HG02938 (cell line): ENCODE data around the gene ZNF22.
A peak's percentile ranks its signal among the peaks of the same experiment; 100 is the strongest.
"Not testable (repeated sequence)": the region's sequence is repeated elsewhere in the genome, so short reads cannot be mapped to it uniquely, and the experiment has no call there.

Source experiments
- ATAC-seq: cut with Tn5 transposase; IDR thresholded peaks from one replicate; pipeline ENCODE4 v1.9.1; 2021; ENCODE audit warnings: mild to moderate bottlenecking, moderate library complexity; ENCODE audit not compliant: unreplicated experiment

ZNF22 gene

GRCh38 chr10:45004661-45005060 lies 3.9 kb downstream of the ZNF22 start:
- no peak for ATAC-seq

DNA sequence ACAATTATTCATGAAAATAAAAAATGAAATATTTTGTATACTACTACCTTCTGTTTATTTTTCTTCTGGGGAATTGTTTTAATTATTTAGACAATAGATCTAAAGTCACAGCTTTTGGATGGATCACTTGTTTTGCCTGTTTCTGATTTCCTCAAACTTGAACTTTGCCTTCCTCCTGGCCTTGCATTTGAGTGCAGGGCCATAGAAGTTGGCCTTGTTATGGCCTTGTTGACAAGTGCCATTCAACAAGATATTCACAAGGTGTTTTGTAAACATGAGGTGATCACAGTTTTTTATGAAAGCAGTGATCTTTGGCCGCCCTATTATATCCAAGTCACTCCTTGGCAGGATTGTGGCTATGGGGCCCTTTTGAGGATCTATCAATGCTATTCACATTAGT lies 4.6 kb downstream of the ZNF22 start:
- ATAC-seq = no peak

- ATAC-seq = no peak
These were observed 5.7 kb downstream of the ZNF22 start for GRCh38 chr10:45006276-45007030.

GRCh38 chr10:45008524-45009161 lies 7.9 kb downstream of the ZNF22 start:
- ATAC-seq = peak; percentile 84

DNA sequence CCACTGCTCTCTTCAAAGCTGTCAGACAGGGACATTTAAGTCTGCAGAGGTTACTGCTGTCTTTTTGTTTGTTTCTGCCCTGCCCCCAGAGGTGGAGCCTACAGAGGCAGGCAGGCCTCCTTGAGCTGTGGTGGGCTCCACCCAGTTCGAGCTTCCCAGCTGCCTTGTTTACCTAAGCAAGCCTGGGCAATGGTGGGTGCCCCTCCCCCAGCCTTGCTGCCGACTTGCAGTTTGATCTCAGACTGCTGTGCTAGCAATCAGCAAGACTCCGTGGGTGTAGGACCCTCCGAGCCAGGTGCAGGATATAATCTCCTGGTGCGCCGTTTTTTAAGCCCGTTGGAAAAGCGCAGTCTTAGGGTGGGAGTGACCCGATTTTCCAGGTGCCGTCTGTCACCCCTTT lies 13.8 kb downstream of the ZNF22 start:
- ATAC-seq = not testable (repeated sequence)

GRCh38 chr10:45015590-45015989 lies 14.9 kb downstream of the ZNF22 start:
- no peak for ATAC-seq

DNA sequence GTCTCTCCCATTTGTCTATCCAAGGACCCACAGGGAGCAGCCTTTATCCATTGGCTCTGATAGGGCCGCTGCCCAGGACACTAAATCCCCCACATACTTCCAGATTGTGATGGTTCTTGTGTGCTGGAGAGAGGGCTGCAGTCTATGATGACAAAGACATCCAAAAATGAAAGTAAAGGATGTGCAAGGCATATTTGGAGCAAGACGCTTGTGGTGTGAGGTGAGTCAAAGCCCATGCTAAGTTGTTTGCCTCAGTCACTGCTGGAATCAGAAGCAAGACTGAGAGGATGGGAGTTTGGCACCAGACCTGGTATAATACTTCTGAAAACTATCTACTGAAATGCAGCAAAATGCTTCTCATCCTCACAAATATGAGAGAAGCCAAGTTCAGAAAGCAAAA lies 22.7 kb downstream of the ZNF22 start:
- ATAC-seq = no peak

DNA sequence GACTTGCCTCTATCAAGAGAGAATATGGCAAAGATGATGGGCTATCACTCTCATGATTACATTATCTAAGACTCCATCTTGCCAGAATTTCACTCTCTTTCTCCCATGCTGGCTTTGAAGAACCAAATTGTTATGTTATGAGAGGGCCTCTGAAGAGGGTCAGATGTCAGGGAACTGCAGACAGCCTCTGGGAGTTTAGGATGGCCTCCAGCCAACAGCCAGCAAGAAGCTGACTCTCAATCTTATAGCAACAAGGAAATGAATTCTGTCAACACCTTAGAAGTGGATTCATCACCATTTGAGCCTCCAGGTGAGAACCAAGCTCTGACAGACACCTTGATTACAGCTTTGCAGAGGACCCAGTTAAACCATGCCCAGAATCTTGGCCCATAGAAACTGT lies 33.6 kb downstream of the ZNF22 start:
- ATAC-seq = no peak

GRCh38 chr10:45035673-45036072 lies 35.0 kb downstream of the ZNF22 start:
- no peak for ATAC-seq

GRCh38 chr10:45040921-45041542 lies 40.3 kb downstream of the ZNF22 start:
- no peak for ATAC-seq

- no peak for ATAC-seq
These were observed 43.6 kb downstream of the ZNF22 start for GRCh38 chr10:45044290-45044689.

DNA sequence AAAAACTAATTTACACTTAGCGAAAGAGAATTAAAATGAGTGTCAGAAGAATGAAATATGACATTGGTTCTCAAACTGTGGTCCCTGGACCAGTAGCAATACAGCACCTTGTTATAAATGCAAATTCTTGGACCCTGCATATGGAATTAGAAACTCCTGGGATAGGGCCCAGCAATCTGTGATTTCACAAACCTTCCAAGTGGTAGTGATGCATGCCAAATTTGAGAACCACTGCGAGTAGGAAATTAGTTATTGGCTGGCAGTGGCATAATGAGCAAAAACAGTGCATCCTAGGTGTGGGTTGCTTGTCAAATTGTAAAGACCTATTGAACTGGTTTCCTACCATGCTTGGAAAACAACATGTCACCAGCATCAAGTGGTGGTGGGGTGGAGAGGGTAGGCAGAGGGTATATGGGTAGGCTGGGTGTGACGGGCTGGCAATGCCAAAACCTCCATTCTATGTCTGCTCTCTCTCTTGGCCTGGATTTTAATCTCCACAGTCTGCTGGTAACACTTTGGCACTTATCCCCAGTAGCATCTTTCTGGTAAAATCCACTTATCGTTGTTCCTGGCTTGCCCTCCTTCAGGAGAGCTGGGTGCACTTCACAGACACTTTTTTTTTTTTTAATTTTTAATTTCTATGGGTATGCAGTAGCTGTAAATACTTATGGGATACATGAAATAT lies 50.0 kb downstream of the ZNF22 start:
- no peak for ATAC-seq

DNA sequence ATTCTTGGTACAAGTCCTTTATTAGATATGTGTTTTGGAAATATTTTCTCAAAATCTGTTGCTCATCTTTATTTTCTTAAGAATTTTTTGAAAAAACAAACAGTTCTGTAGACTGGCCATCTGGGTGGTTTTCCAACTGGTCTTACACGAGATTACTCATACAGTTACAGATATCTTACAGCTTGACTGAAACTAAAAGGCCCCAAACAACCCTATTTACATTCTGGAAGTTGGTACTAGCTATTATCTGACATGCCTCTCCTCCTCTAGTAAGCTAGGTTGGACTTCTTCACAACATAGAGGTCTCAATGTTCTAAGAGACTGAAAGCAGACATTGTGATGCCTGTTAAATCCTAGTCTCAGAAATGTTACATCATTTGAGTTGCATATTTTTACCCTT lies 52.0 kb downstream of the ZNF22 start:
- ATAC-seq = no peak

GRCh38 chr10:45053569-45054100 lies 52.9 kb downstream of the ZNF22 start:
- ATAC-seq = no peak
